Measurements from ENCODE around the gene ZNF398. TPM values are rescaled to one million over a fixed set of nuclear protein-coding genes. Genes with fewer than 3 reads are reported as not detected.

ZNF398 gene
- total and polyA plus RNA-seq, 2 of the 13 experiments (the other 11 are each of a cell fraction or from before 2014, with no cell fraction given): 3.0 to 8.9 TPM

GRCh38 chr7:149195180-149196150 is 48.2 kb downstream of the ZNF398 start, which contains the start of gene ZNF282 (continued):
- TF ChIP-seq IRX3 (CRISPR knock-in tag; IDR thresholded peaks at IDR 0.05; ENCODE audit: borderline replicate concordance, low read depth) (no peak), RFXAP (CRISPR knock-in tag; IDR thresholded peaks at IDR 0.05; ENCODE audit: borderline replicate concordance) (peak; percentile 87; the same call in 1 of the 2 replicates), PHF21A (CRISPR knock-in tag; IDR thresholded peaks at IDR 0.05) (peak; percentile 90), ZSCAN29 (CRISPR knock-in tag; conservative IDR thresholded peaks at IDR 0.05) (no peak), ZNF75D (CRISPR knock-in tag; IDR thresholded peaks at IDR 0.05; ENCODE audit: borderline replicate concordance) (no peak), KLF9 (CRISPR knock-in tag; IDR thresholded peaks at IDR 0.05; ENCODE audit: low read depth) (0 out of 2 replicates have a peak, but pooled peaks have one; percentile 48), ZNF615 (CRISPR knock-in tag; IDR thresholded peaks at IDR 0.05; ENCODE audit: borderline replicate concordance) (no peak), ZNF331 (CRISPR knock-in tag; IDR thresholded peaks at IDR 0.05) (peak; percentile 45; the same call in 1 of the 2 replicates), REL (CRISPR knock-in tag; conservative IDR thresholded peaks at IDR 0.05) (no peak), SKIL (CRISPR knock-in tag; IDR thresholded peaks at IDR 0.05; ENCODE audit: borderline replicate concordance) (no peak), KDM5A (IDR thresholded peaks at IDR 0.05; ENCODE audit: borderline replicate concordance, low read length) (peak; percentile 60; the same call in 1 of the 2 replicates), ZNF660 (CRISPR knock-in tag; IDR thresholded peaks at IDR 0.05; ENCODE audit: borderline replicate concordance, low read depth) (no peak), FIP1L1 (IDR thresholded peaks at IDR 0.05; ENCODE audit: borderline replicate concordance, insufficient read depth, low read depth, low read length) (no peak), MAFK (conservative IDR thresholded peaks at IDR 0.05 in 1 of 2, IDR thresholded peaks at IDR 0.05 in 1 of 2; ENCODE audit: low read length in 2 of 2) (no peak), REST (IDR thresholded peaks at IDR 0.05; ENCODE audit: borderline replicate concordance in 1 of 2, low read depth in 1 of 2, low read length in 2 of 2) (peak in 1 of 2 experiments; percentile 77; a peak in 1 of 4 replicates), MED1 (CRISPR knock-in tag; IDR thresholded peaks at IDR 0.05) (peak; percentile 69), TSC22D2 (CRISPR knock-in tag; IDR thresholded peaks at IDR 0.05; ENCODE audit: borderline replicate concordance) (0 out of 2 replicates have a peak, but pooled peaks have one; percentile 76), GABPB1 (CRISPR knock-in tag; IDR thresholded peaks at IDR 0.05) (peak; percentile 84), ZNF3 (CRISPR knock-in tag; IDR thresholded peaks at IDR 0.05) (0 out of 2 replicates have a peak, but pooled peaks have one; percentile 28)
- TF ChIP-seq, protein P1, sequence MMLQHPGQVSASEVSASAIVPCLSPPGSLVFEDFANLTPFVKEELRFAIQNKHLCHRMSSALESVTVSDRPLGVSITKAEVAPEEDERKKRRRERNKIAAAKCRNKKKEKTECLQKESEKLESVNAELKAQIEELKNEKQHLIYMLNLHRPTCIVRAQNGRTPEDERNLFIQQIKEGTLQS (CRISPR knock-in tag; IDR thresholded peaks at IDR 0.05): 0 out of 2 replicates have a peak, but pooled peaks have one; percentile 34
- TF ChIP-seq, protein P2, sequence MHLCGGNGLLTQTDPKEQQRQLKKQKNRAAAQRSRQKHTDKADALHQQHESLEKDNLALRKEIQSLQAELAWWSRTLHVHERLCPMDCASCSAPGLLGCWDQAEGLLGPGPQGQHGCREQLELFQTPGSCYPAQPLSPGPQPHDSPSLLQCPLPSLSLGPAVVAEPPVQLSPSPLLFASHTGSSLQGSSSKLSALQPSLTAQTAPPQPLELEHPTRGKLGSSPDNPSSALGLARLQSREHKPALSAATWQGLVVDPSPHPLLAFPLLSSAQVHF (CRISPR knock-in tag; IDR thresholded peaks at IDR 0.05): no peak
